GM12865 (cell line): ENCODE measurements around the gene CAT.

ENCODE experiments used
- DNase-seq: peaks from one replicate; pipeline ENCODE4 v3.0.0; 2010; ENCODE audit warnings: low read depth
- H3K4me3 ChIP-seq: 2 replicates; pipeline ENCODE4 v1.5.1; 2011; ENCODE audit warnings: mild to moderate bottlenecking, low read depth, low read length, control low read depth
- TF ChIP-seq, protein P1 (sequence below): IDR thresholded peaks from 2 replicates; pipeline ENCODE4 v1.5.1; 2011; ENCODE audit warnings: low read length, control low read depth, low read depth, inconsistent platforms; ENCODE audit not compliant: insufficient read depth; ENCODE audit errors: missing control alignments

The CAT gene

DNA sequence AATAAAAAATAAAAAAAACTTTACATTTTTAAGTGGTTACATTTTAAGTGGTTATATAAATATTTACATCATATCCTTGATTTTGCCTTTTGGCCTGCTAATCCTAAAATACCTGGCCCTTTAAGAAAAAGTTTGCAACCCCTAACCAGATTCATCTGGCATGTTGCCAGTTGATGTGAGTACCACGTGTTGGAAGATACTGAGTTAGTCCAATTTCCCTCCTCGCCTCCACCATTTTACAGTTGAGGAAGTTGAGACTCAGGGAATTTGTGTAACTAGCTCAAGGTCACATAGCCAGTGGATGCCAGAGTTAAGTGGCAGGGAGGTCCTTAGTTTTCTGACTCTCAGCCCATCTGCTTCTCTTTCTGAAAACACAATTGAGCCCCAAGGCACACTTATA, 69.8 kb downstream of the CAT start:
- no peak for DNase-seq
- TF ChIP-seq, protein P1, sequence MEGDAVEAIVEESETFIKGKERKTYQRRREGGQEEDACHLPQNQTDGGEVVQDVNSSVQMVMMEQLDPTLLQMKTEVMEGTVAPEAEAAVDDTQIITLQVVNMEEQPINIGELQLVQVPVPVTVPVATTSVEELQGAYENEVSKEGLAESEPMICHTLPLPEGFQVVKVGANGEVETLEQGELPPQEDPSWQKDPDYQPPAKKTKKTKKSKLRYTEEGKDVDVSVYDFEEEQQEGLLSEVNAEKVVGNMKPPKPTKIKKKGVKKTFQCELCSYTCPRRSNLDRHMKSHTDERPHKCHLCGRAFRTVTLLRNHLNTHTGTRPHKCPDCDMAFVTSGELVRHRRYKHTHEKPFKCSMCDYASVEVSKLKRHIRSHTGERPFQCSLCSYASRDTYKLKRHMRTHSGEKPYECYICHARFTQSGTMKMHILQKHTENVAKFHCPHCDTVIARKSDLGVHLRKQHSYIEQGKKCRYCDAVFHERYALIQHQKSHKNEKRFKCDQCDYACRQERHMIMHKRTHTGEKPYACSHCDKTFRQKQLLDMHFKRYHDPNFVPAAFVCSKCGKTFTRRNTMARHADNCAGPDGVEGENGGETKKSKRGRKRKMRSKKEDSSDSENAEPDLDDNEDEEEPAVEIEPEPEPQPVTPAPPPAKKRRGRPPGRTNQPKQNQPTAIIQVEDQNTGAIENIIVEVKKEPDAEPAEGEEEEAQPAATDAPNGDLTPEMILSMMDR = no peak
- no peak overlapping the region for H3K4me3 ChIP-seq

DNA sequence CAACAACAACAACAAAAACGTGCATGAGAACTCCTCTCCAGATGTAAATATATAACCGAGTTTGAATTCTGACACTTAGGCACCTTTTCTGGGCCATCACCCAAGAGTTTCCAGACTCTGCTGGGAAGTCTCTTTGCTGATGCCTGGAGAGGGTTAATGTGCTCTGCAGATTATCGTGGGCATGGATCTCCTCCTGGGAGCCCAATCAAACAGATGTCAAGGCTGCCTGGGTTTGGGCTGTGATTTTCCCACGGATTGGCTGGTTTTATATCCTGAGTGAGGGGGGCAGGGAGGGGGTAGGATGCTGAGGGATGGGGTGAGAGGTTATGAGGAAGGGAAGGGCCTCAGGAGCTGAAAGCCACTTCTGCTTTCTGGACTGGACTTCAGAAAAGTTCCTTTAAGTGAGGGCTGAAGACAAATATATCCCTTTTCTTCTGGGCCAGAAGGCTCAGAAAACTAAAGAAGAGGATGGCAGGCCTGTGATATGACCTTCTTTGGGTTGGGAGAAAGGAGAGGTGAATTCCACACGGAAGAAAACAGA, 70.7 kb downstream of the CAT start:
- TF ChIP-seq, protein P1 = no peak
- no peak for DNase-seq
- H3K4me3 ChIP-seq = no peak overlapping the region

DNA sequence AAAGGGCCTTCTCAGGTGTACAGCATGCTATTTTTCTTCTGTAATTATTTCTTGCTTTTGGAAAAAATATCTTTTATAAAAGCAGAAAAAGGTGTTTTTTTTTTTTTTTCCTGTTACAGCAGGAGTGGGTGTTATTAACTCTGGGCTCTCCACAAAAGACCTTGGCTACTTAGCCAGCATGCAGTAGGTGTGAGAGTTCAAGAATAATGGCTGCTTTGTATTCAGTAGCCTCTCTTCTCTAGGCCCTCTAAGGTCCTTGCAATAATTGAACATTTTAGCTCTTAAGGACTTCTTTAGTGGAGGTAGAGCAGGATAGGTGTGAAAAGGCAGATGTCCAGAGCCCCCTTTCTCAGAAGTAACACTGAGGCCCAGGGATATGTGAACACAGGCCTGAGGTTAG, 71.5 kb downstream of the CAT start:
- H3K4me3 ChIP-seq = no peak overlapping the region
- TF ChIP-seq, protein P1 = no peak
- no peak for DNase-seq

DNA sequence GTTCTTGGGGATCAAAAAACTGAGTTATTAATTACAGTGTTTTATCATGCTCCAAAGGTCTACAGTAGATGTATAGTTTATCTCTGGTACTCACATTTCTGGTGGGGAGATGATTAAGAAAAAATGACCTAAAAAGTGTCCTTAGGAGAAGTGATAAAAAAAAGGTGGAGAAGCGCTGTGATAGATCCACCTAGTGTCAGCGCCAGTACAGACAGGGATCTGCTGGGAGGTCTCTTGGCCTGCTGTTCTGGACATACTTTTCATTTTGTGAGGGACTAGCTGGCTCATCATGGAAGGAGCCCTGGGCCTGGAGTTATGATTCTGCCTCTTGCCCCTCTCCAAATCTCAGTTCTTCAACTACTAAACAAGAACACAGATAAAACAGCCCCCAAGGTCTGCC, 71.9 kb downstream of the CAT start:
- TF ChIP-seq, protein P1 = no peak
- H3K4me3 ChIP-seq = no peak overlapping the region
- no peak for DNase-seq

DNA sequence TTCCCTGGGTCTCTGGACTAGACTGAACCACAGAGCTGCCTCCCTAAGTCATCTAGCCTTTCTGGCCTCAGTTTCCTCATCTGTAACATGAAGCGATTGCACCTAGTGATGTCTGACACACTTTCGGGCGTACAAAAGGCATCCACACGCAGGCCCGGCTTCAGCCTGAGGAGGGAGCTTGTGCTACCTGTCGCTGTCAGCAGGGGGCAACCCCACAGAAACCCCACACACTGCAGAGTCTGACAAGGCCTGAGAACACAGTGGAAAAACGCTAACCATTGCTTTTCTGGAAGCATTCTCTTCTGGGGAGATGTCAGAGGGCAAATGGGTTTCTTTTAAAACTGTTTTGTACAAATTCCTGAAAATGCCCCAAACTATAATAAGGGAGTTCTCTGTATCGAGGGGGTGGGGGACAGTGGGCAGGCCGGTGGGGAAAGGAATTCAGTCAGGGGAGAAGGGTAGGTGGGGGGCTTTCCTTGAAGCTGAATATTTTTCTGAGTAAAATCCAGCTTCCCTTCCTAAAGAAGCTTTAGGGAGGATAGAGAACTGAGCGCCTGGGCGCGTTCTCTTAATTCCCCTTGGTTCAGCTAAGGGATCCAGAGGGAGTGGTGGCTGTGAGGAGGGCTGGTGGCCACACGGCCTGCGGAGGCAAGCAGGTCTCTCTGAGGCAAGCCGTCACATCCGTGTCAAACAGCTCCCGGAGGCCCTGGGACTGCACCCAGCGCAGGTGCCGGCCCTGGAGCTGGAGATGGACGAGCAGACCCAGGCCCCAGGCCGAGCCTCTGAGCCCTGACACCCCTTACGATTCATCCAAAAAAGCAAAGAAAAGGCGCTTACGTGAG, 74.3 kb downstream of the CAT start:
- DNase-seq = peak; percentile 74
- H3K4me3 ChIP-seq = no peak overlapping the region
- TF ChIP-seq, protein P1 = peak; percentile 92

DNA sequence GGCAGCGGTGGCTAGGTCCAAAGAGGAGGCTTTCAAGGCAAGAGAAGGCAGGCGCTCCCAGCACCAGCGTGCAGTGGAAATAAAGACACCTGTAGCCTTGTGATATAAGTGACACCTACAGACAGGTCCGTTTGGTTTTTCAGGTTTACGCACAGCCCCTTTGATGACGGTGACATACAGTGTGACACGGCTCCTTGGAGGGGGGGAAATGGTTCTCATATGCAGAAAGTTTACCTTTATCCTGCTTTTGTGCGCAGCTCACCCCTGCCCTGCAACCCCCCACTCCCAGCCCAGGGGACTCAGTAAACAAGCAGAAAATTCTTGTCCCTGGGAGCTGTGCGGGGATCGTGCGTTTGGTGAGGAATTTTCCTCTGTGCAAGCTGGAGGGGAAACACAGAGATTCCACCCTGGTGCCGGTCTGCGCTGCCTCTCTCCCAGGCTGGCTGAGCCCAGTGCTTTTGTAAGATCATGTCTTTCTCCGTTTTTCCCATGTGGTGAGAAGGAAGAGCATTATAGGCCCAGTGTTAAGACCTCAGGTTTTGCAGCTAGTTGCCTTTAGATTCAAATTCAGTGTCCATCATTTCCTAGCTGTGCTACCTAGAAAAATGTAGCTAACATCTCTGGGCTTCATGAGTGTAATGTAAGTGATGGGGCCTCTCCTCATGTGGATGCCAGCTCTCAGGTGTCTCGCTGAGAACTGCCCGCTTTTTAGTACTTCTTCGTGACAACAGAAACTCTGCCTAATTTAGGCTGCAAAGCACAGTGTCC, 75.1 kb downstream of the CAT start, which contains the start of gene ELF5:
ELF5 (minus strand) TSS at position 113 of the 768 bp plus-strand sequence. CDS start 8,045 bp downstream, outside the sequence.
- TF ChIP-seq, protein P1 = no peak
- DNase-seq = no peak
- H3K4me3 ChIP-seq = no peak within 1 kb of the TSS
